ENCODE measurements around the gene TEKT2.

TEKT2 gene

DNA sequence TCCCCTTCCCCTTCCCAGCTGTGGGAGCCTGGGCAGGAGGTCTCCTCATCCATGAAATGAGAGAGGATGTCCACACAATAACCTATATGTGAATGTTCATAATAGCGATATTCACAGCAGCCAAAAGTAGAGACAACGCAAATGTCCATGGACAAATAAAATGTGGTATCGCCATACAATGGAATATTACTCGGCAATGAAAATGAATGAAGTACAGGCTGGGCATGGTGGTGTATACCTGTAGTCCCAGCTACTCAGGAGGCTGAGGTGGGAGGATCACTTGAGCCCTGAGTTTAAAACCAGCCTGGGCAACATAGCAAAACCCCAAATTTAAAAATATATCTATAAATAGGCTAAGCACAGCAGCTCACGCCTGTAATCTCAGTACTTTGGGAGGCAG, 17.7 kb downstream of the TEKT2 start:
- H3K36me3 ChIP-seq (ENCODE audit: control insufficient read depth, insufficient read depth, low read length) = no peaks in the 10 kb centered on the region
- H3K27ac ChIP-seq (ENCODE audit: insufficient read depth, low read depth, low read length, poor library complexity, severe bottlenecking) = no peak overlapping the region
- H3K27me3 ChIP-seq (ENCODE audit: control insufficient read depth, insufficient read depth, low read length, poor library complexity, severe bottlenecking) = no peaks in the 10 kb centered on the region
- WGBS, 2 experiments = 92 to 98% methylated on average over 5 of the region's 5 CpGs
- no peak overlapping the region for H3K4me3 ChIP-seq (ENCODE audit: insufficient read depth, low read depth, low read length)
- no peaks in the 10 kb centered on the region for H3K9me3 ChIP-seq (ENCODE audit: control insufficient read depth, low read length)
- H3K4me1 ChIP-seq (ENCODE audit: control insufficient read depth, insufficient read depth, low read length) = no peaks in the 10 kb centered on the region

DNA sequence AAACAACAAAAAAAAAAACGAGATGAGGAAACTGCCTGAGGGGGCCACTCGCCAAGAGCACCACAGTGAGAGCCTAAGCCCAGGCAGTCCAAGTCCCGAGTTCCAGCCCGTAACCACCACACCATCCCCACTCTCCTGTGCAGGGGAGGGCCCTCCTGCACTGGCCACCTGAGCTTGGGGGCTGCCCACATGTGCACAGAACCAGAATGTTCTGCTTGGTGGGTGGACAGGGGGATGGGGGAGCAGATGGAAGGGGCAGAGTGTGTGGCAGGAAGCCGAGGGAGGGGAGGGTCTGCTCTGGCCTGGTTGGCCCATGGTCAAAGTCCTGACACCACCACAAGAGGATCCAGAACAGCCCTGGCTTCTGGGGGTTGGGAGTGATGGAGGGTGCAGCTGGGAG, 22.4 kb downstream of the TEKT2 start:
- Histone ChIP-seq H3K27ac (ENCODE audit: insufficient read depth, low read depth, low read length, poor library complexity, severe bottlenecking) (no peak overlapping the region), H3K27me3 (ENCODE audit: control insufficient read depth, insufficient read depth, low read length, poor library complexity, severe bottlenecking) (no peaks in the 10 kb centered on the region), H3K36me3 (ENCODE audit: control insufficient read depth, insufficient read depth, low read length) (no peaks in the 10 kb centered on the region), H3K9me3 (ENCODE audit: control insufficient read depth, low read length) (no peaks in the 10 kb centered on the region), H3K4me1 (ENCODE audit: control insufficient read depth, insufficient read depth, low read length) (no peaks in the 10 kb centered on the region), H3K4me3 (ENCODE audit: insufficient read depth, low read depth, low read length) (no peak overlapping the region)
- WGBS, 2 experiments = 68% methylated on average over 5 of the region's 5 CpGs

DNA sequence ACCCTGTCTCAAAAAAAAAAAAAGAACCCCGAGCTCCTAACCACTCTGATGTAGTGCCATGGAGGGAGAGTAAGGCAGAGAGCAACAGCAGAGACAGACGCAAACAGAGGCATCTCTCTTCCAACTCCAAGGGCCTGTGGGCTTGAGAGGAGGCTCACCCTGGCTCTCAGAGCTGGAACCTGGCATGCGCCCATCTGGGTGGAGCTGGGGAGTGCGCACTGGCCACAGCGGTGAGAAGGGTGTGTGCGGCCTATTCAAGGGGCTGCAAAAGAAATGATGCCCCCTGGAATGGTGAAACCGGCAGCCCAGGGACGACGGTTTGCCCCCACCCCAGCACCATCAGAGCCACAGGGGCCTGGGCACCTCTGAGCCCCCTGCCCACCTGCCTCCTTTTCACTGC, 23.5 kb downstream of the TEKT2 start:
- 93% methylated on average over 9 of the region's 9 CpGs for WGBS, 2 experiments
- Histone ChIP-seq H3K27me3 (ENCODE audit: control insufficient read depth, insufficient read depth, low read length, poor library complexity, severe bottlenecking) (no peaks in the 10 kb centered on the region), H3K9me3 (ENCODE audit: control insufficient read depth, low read length) (no peaks in the 10 kb centered on the region), H3K27ac (ENCODE audit: insufficient read depth, low read depth, low read length, poor library complexity, severe bottlenecking) (no peak overlapping the region), H3K4me3 (ENCODE audit: insufficient read depth, low read depth, low read length) (no peak overlapping the region), H3K36me3 (ENCODE audit: control insufficient read depth, insufficient read depth, low read length) (no peaks in the 10 kb centered on the region), H3K4me1 (ENCODE audit: control insufficient read depth, insufficient read depth, low read length) (no peaks in the 10 kb centered on the region)

DNA sequence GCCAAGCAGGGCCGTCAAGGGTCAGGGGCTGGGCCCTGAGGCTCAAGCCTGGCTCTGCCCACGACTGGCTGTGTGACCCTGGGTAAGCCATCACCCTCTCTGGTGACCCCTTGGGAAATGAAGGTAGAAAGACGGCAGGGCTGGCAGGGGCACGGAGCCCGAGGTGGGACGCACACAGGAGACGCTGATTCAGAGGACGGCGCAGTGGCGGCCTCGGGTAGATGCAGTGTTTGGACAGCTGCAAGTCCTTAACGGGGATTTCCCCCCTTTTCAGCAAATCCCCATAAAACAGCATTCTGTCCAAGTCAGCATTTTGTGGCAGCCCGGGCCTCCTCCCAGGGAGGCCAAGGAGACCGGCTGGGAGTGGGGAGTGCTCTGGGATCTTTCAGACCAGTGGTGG, 24.4 kb downstream of the TEKT2 start:
- Histone ChIP-seq H3K4me3 (ENCODE audit: insufficient read depth, low read depth, low read length) (no peak overlapping the region), H3K36me3 (ENCODE audit: control insufficient read depth, insufficient read depth, low read length) (no peaks in the 10 kb centered on the region), H3K9me3 (ENCODE audit: control insufficient read depth, low read length) (no peaks in the 10 kb centered on the region), H3K27ac (ENCODE audit: insufficient read depth, low read depth, low read length, poor library complexity, severe bottlenecking) (no peak overlapping the region), H3K4me1 (ENCODE audit: control insufficient read depth, insufficient read depth, low read length) (no peaks in the 10 kb centered on the region), H3K27me3 (ENCODE audit: control insufficient read depth, insufficient read depth, low read length, poor library complexity, severe bottlenecking) (no peaks in the 10 kb centered on the region)
- 91 to 92% methylated on average over 14 of the region's 14 CpGs for WGBS, 2 experiments

DNA sequence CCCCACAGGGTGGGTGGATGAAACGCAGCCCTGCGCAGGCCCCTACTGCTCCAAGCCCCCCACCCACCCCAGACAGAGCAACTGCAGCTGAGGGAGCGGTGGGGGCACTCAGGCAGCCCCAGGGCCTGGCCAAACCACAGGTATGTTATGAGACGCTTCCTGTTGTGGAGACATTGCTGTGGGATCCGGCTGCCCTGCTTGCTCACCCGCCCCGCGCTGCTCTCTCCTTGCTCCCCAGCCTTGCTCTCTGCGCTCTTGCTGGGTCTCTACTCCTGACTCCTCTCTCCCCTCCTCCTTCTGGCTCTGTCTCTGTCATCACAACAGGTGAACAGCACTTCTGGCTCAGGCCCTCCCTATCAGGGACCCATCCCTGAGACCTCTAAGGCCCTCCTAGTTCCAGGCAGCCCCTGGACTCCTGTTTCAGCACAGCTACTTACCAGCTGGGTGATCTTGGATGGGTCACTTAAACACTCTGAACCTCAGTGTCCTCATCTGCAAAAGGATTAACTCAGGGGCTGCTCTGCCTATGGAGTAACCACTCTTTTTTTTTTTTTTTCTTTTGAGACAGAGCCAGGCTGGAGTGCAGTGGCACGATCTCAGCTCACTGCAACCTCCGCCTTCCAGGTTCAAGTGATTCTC, 25.3 kb downstream of the TEKT2 start:
- WGBS, 2 experiments = 92 to 93% methylated on average over 11 of the region's 11 CpGs
- H3K27ac ChIP-seq (ENCODE audit: insufficient read depth, low read depth, low read length, poor library complexity, severe bottlenecking) = no peak overlapping the region
- no peaks in the 10 kb centered on the region for H3K27me3 ChIP-seq (ENCODE audit: control insufficient read depth, insufficient read depth, low read length, poor library complexity, severe bottlenecking)
- no peaks in the 10 kb centered on the region for H3K4me1 ChIP-seq (ENCODE audit: control insufficient read depth, insufficient read depth, low read length)
- no peaks in the 10 kb centered on the region for H3K36me3 ChIP-seq (ENCODE audit: control insufficient read depth, insufficient read depth, low read length)
- H3K9me3 ChIP-seq (ENCODE audit: control insufficient read depth, low read length) = no peaks in the 10 kb centered on the region
- H3K4me3 ChIP-seq (ENCODE audit: insufficient read depth, low read depth, low read length) = no peak overlapping the region

DNA sequence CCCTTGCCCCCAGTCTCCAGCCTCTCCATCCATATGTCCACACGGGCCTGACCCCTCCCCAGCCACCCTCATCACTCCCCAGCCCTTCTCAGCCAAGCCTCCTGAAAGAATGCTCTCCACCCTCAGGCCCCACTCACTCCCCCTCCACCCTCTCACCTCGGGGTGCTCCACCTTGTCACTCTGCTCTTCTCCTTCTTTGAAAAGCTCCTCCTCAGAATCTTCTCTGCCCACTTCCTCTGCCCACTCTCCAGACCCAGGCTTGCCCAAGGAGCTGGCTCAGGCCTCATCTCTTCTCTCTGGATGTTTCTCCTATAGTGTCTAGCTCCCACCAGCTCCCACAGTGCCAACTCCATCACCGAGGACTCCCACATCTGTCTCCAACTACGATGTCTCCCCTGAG, 27.3 kb downstream of the TEKT2 start:
- Histone ChIP-seq H3K9me3 (ENCODE audit: control insufficient read depth, low read length) (no peaks in the 10 kb centered on the region), H3K27me3 (ENCODE audit: control insufficient read depth, insufficient read depth, low read length, poor library complexity, severe bottlenecking) (no peaks in the 10 kb centered on the region), H3K4me1 (ENCODE audit: control insufficient read depth, insufficient read depth, low read length) (peaks cover 4% of the 10 kb centered on the region), H3K36me3 (ENCODE audit: control insufficient read depth, insufficient read depth, low read length) (no peaks in the 10 kb centered on the region), H3K4me3 (ENCODE audit: insufficient read depth, low read depth, low read length) (no peak overlapping the region), H3K27ac (ENCODE audit: insufficient read depth, low read depth, low read length, poor library complexity, severe bottlenecking) (no peak overlapping the region)
- 83 to 86% methylated on average over 4 of the region's 4 CpGs for WGBS, 2 experiments

DNA sequence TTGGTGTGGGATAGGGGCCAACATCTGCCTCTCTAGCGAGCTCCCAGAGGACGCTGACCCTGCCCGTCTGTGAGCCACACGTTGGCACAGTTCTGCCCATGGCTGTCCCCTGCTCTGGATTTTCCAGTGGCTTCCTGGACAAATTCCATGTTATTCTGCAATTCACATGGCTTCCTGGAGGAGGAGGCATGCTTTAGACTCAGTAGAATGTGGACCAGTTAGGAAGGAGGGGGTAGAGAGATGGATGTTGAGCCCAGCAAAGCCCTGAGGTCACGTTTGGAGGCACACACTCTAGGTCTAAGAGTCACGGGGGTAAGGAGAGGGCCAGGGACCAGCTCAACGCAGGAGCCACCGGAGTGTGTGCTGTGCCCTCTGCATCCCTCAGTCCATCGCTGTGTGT, 28.9 kb downstream of the TEKT2 start:
- H3K9me3 ChIP-seq (ENCODE audit: control insufficient read depth, low read length) = no peaks in the 10 kb centered on the region
- 93% methylated on average over 9 of the region's 9 CpGs for WGBS, 2 experiments
- H3K27me3 ChIP-seq (ENCODE audit: control insufficient read depth, insufficient read depth, low read length, poor library complexity, severe bottlenecking) = no peaks in the 10 kb centered on the region
- no peaks in the 10 kb centered on the region for H3K36me3 ChIP-seq (ENCODE audit: control insufficient read depth, insufficient read depth, low read length)
- H3K27ac ChIP-seq (ENCODE audit: insufficient read depth, low read depth, low read length, poor library complexity, severe bottlenecking) = no peak overlapping the region
- H3K4me1 ChIP-seq (ENCODE audit: control insufficient read depth, insufficient read depth, low read length) = peaks cover 7% of the 10 kb centered on the region
- no peak overlapping the region for H3K4me3 ChIP-seq (ENCODE audit: insufficient read depth, low read depth, low read length)

DNA sequence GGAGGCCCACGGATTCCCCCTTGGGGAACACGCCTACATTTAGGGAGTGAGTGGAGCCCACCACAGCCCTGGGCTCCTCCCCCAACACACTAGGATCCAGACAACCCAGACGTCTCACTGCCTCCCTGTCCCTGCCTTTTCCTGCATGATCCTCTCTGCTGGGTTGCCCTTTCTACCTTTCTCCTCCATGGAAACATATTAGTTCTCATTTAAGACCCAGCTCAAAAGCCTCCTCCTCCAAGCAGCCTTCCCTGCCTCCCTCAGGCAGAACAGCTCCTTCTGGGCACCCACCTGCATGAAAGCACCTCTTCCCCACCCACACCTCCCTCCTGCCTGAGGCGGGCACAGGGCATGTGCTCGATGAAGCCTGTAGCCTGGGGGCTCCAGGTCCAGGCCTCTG, 30.5 kb downstream of the TEKT2 start:
- WGBS, 2 experiments = 71 to 72% methylated on average over 5 of the region's 5 CpGs
- Histone ChIP-seq H3K27me3 (ENCODE audit: control insufficient read depth, insufficient read depth, low read length, poor library complexity, severe bottlenecking) (no peaks in the 10 kb centered on the region), H3K9me3 (ENCODE audit: control insufficient read depth, low read length) (no peaks in the 10 kb centered on the region), H3K36me3 (ENCODE audit: control insufficient read depth, insufficient read depth, low read length) (no peaks in the 10 kb centered on the region), H3K27ac (ENCODE audit: insufficient read depth, low read depth, low read length, poor library complexity, severe bottlenecking) (no peak overlapping the region), H3K4me1 (ENCODE audit: control insufficient read depth, insufficient read depth, low read length) (peaks cover 14% of the 10 kb centered on the region), H3K4me3 (ENCODE audit: insufficient read depth, low read depth, low read length) (no peak overlapping the region)

DNA sequence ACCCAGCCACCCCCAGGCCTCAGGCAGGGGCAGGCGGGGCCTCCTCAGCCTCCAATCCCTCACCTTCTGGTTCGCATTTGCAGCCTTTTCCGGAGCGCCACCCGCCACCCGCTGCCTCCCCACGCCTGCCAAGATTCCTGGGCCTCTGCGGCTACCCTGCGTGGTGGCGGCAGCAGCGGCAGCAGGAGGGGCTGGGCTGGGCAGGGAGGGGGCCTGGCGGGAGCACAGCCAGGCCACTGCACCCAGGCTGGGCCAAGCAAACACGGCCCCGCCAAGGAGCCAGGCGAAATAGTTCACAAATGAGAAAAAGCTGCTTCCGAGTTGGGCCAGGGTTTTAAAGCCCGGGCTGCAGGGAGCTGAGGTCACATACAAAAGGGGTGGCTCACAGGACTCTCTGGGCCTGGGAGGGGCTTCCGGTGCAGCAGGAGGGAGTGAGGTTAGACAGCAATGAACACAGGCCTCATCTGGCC, 31.3 kb downstream of the TEKT2 start:
- Histone ChIP-seq H3K4me3 (ENCODE audit: insufficient read depth, low read depth, low read length) (no peak overlapping the region), H3K27ac (ENCODE audit: insufficient read depth, low read depth, low read length, poor library complexity, severe bottlenecking) (no peak overlapping the region)
- WGBS, 2 experiments = 77 to 78% methylated on average over 18 of the region's 18 CpGs

DNA sequence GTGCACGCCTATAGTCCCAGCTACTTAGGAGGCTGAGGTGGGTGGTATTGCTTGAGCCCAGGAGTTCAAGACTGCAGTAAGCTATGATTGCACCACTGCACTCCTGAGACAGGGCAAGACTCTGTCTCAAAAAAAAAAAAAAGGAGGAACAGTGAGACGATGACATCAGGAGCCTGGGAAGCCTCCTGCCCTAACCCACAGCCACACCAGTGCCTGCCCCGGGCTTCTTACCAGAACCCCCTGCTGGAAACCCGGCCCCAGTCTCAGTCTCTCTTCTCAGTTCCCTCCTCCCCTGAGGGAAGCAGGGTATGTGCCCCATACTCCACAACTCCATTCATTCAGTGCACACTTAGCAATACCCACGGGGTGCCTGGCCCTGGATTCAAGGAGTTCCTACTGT, 32.0 kb downstream of the TEKT2 start:
- 69 to 72% methylated on average over 5 of the region's 5 CpGs for WGBS, 2 experiments
- H3K27ac ChIP-seq (ENCODE audit: insufficient read depth, low read depth, low read length, poor library complexity, severe bottlenecking) = no peak overlapping the region
- H3K4me3 ChIP-seq (ENCODE audit: insufficient read depth, low read depth, low read length) = no peak overlapping the region

More for the DNA sequence above, 31.3 kb downstream of the TEKT2 start:
- Histone ChIP-seq H3K9me3 (ENCODE audit: control insufficient read depth, low read length) (no peaks in the 10 kb centered on the region), H3K4me1 (ENCODE audit: control insufficient read depth, insufficient read depth, low read length) (peaks cover 20% of the 10 kb centered on the region), H3K27me3 (ENCODE audit: control insufficient read depth, insufficient read depth, low read length, poor library complexity, severe bottlenecking) (no peaks in the 10 kb centered on the region), H3K36me3 (ENCODE audit: control insufficient read depth, insufficient read depth, low read length) (no peaks in the 10 kb centered on the region)

DNA sequence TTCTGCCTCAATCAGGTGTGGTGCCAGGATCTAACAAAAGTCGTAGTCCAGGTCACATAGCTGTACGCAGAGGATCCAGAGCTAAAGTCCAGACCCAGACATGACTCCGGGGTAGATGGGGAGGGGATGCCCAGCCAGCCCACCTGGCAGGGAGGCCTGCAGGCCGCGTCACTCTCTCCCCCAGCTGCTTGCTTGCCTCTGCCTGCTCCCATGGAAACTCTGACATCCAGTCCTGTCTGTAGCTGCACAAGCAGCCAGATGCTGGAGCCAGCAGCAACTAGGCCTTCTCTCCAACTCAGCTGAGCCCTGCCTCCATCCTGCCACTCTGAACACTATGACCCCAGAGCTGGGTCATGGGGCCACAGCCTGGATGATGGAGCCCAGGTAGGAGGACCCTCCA, 33.0 kb downstream of the TEKT2 start:
- Histone ChIP-seq H3K4me1 (ENCODE audit: control insufficient read depth, insufficient read depth, low read length) (peaks cover 20% of the 10 kb centered on the region), H3K9me3 (ENCODE audit: control insufficient read depth, low read length) (no peaks in the 10 kb centered on the region), H3K27ac (ENCODE audit: insufficient read depth, low read depth, low read length, poor library complexity, severe bottlenecking) (no peak overlapping the region), H3K27me3 (ENCODE audit: control insufficient read depth, insufficient read depth, low read length, poor library complexity, severe bottlenecking) (peaks cover 2% of the 10 kb centered on the region), H3K36me3 (ENCODE audit: control insufficient read depth, insufficient read depth, low read length) (no peaks in the 10 kb centered on the region), H3K4me3 (ENCODE audit: insufficient read depth, low read depth, low read length) (no peak overlapping the region)
- 90% methylated on average over 5 of the region's 5 CpGs for WGBS, 2 experiments

More for the DNA sequence above, 32.0 kb downstream of the TEKT2 start:
- Histone ChIP-seq H3K36me3 (ENCODE audit: control insufficient read depth, insufficient read depth, low read length) (no peaks in the 10 kb centered on the region), H3K9me3 (ENCODE audit: control insufficient read depth, low read length) (no peaks in the 10 kb centered on the region), H3K27me3 (ENCODE audit: control insufficient read depth, insufficient read depth, low read length, poor library complexity, severe bottlenecking) (no peaks in the 10 kb centered on the region), H3K4me1 (ENCODE audit: control insufficient read depth, insufficient read depth, low read length) (peaks cover 20% of the 10 kb centered on the region)

All from ectodermal cell (in vitro differentiated cells).